Measurements from ENCODE around the gene COLGALT1.
"Not testable (repeated sequence)": the region's sequence is repeated elsewhere in the genome, so short reads cannot be mapped to it uniquely, and the experiment has no call there.

The COLGALT1 gene

GRCh38 chr19:17542042-17542441, 13.4 kb upstream of the COLGALT1 start:
- H3K36me3 ChIP-seq (ENCODE audit: insufficient read depth, insufficient read length, low read length): no peaks in the 10 kb centered on the region
- DNase-seq (ENCODE audit: low read depth, low spot score): no peak
- TF ChIP-seq YY1 (IDR thresholded peaks at IDR 0.05; ENCODE audit: insufficient read depth, insufficient read length) (no peak), ZNF274 (IDR thresholded peaks at IDR 0.05; ENCODE audit: low read depth, low read length) (no peak), SUZ12 (IDR thresholded peaks at IDR 0.05; ENCODE audit: extremely low read depth, insufficient read depth, insufficient read length) (no peak)
- no peak overlapping the region for H3K4me3 ChIP-seq (ENCODE audit: insufficient read length, low read depth)
- peaks cover 13% of the 10 kb centered on the region for H3K4me1 ChIP-seq (ENCODE audit: insufficient read depth, insufficient read length)
- no peaks in the 10 kb centered on the region for H3K27me3 ChIP-seq (ENCODE audit: insufficient read depth, insufficient read length)
- no peaks in the 10 kb centered on the region for H3K9me3 ChIP-seq (ENCODE audit: insufficient read depth, low read length)
- H3K9ac ChIP-seq (ENCODE audit: insufficient read length, low read depth): no peak overlapping the region

DNA sequence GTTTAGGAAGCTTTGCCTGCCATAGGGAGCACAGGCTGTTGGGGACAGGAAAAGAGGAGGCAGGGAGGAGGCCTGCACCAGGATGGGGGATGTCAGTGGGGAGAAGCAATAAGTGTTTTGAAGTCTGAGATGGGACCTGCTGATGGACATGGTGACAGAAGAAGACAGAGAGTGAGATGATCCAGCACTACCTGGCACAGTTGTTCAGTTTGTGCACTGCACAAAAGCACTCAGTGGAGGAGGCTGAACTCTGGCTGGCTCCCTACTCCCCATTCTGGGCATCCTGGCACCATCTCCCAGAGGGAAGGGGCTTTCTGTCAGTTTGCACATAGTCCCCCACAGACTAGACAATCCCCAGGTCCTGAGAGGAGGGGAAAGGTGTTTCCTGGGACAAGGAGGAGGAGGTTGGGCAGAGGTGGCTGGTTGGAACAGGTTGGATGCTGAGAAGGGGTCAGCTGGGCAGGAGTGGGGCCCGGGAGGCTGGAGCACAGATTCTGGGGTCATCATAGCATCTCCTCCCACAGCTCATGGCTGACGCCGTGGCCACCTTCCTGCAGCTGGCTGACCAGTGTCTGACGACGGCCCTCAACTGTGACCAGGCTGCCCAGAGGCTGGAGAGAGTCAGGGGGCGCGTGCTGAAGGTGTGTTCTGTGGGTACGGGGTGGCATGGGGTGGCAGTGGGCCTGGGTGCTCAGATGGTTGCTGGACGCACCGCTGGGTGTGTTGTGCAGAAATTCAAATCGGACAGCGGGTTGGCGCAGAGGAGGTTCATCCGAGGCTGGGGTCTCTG, 12.5 kb upstream of the COLGALT1 start:
- no peaks in the 10 kb centered on the region for H3K9me3 ChIP-seq (ENCODE audit: insufficient read depth, low read length)
- TF ChIP-seq YY1 (IDR thresholded peaks at IDR 0.05; ENCODE audit: insufficient read depth, insufficient read length) (no peak), SUZ12 (IDR thresholded peaks at IDR 0.05; ENCODE audit: extremely low read depth, insufficient read depth, insufficient read length) (no peak), ZNF274 (IDR thresholded peaks at IDR 0.05; ENCODE audit: low read depth, low read length) (no peak)
- peaks cover 13% of the 10 kb centered on the region for H3K4me1 ChIP-seq (ENCODE audit: insufficient read depth, insufficient read length)
- no peak overlapping the region for H3K9ac ChIP-seq (ENCODE audit: insufficient read length, low read depth)
- DNase-seq (ENCODE audit: low read depth, low spot score): no peak
- H3K27me3 ChIP-seq (ENCODE audit: insufficient read depth, insufficient read length): no peaks in the 10 kb centered on the region
- no peaks in the 10 kb centered on the region for H3K36me3 ChIP-seq (ENCODE audit: insufficient read depth, insufficient read length, low read length)
- H3K4me3 ChIP-seq (ENCODE audit: insufficient read length, low read depth): no peak overlapping the region

DNA sequence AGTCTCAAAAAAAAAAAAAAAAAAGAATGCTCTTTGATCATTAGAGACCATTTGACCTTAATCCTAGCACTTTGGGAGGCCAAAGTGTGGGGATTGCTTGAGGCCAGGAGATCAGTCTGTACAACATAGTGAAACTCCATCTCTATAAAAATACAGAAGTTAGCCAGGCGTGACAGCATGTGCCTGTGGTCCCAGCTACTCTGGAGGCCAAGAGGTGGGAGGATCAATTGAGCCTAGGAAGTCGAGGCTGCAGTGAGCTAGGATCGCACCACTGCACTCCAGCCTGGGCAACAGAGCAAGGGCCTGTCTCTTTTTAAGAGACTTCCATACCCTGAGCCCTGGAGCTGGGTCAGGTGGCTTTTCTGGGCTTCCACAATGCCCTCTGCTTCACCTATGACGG, 11.5 kb upstream of the COLGALT1 start:
- Histone ChIP-seq H3K9ac (ENCODE audit: insufficient read length, low read depth) (no peak overlapping the region), H3K9me3 (ENCODE audit: insufficient read depth, low read length) (no peaks in the 10 kb centered on the region), H3K27me3 (ENCODE audit: insufficient read depth, insufficient read length) (no peaks in the 10 kb centered on the region), H3K4me1 (ENCODE audit: insufficient read depth, insufficient read length) (peaks cover 11% of the 10 kb centered on the region), H3K36me3 (ENCODE audit: insufficient read depth, insufficient read length, low read length) (no peaks in the 10 kb centered on the region), H3K4me3 (ENCODE audit: insufficient read length, low read depth) (no peak overlapping the region)
- no peak for TF ChIP-seq YY1 (IDR thresholded peaks at IDR 0.05; ENCODE audit: insufficient read depth, insufficient read length)
- TF ChIP-seq ZNF274 (IDR thresholded peaks at IDR 0.05; ENCODE audit: low read depth, low read length): no peak
- TF ChIP-seq SUZ12 (IDR thresholded peaks at IDR 0.05; ENCODE audit: extremely low read depth, insufficient read depth, insufficient read length): no peak
- DNase-seq (ENCODE audit: low read depth, low spot score): no peak

DNA sequence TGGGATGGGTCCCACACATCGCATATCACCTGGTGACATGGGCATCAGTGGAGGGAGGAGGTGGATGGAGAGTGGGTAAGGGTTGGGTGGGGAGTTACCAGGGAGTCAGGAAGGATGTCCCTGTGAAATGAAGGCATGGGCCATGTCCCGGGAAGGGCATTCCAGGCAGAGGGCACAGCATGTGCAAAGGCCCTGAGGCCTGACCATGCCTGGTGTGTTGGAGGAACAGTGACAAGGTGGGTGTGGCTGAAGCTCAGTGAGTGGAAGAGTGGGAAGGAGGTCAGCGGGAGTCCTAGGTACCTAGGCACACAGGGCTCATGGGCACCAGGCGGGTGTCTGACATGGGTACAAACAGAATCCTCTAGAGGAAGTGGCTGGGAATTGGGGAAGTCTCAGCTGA, 11.0 kb upstream of the COLGALT1 start:
- no peak overlapping the region for H3K9ac ChIP-seq (ENCODE audit: insufficient read length, low read depth)
- peaks cover 10% of the 10 kb centered on the region for H3K4me1 ChIP-seq (ENCODE audit: insufficient read depth, insufficient read length)
- H3K36me3 ChIP-seq (ENCODE audit: insufficient read depth, insufficient read length, low read length): no peaks in the 10 kb centered on the region
- no peaks in the 10 kb centered on the region for H3K27me3 ChIP-seq (ENCODE audit: insufficient read depth, insufficient read length)
- no peak for TF ChIP-seq YY1 (IDR thresholded peaks at IDR 0.05; ENCODE audit: insufficient read depth, insufficient read length)
- no peak for TF ChIP-seq ZNF274 (IDR thresholded peaks at IDR 0.05; ENCODE audit: low read depth, low read length)
- no peak for TF ChIP-seq SUZ12 (IDR thresholded peaks at IDR 0.05; ENCODE audit: extremely low read depth, insufficient read depth, insufficient read length)
- H3K4me3 ChIP-seq (ENCODE audit: insufficient read length, low read depth): no peak overlapping the region
- no peaks in the 10 kb centered on the region; the same call in 1 of the 2 replicates for H3K9me3 ChIP-seq (ENCODE audit: insufficient read depth, low read length)
- no peak for DNase-seq (ENCODE audit: low read depth, low spot score)

- Histone ChIP-seq H3K4me3 (ENCODE audit: insufficient read length, low read depth) (no peak overlapping the region), H3K36me3 (ENCODE audit: insufficient read depth, insufficient read length, low read length) (no peaks in the 10 kb centered on the region), H3K4me1 (ENCODE audit: insufficient read depth, insufficient read length) (peaks cover 7% of the 10 kb centered on the region), H3K27me3 (ENCODE audit: insufficient read depth, insufficient read length) (no peaks in the 10 kb centered on the region), H3K9ac (ENCODE audit: insufficient read length, low read depth) (no peak overlapping the region), H3K9me3 (ENCODE audit: insufficient read depth, low read length) (no peaks in the 10 kb centered on the region; the same call in 1 of the 2 replicates)
- TF ChIP-seq YY1 (IDR thresholded peaks at IDR 0.05; ENCODE audit: insufficient read depth, insufficient read length) (no peak), ZNF274 (IDR thresholded peaks at IDR 0.05; ENCODE audit: low read depth, low read length) (no peak), SUZ12 (IDR thresholded peaks at IDR 0.05; ENCODE audit: extremely low read depth, insufficient read depth, insufficient read length) (no peak)
- DNase-seq (ENCODE audit: low read depth, low spot score): no peak
These were observed 7.3 kb upstream of the COLGALT1 start for GRCh38 chr19:17548145-17548544.

DNA sequence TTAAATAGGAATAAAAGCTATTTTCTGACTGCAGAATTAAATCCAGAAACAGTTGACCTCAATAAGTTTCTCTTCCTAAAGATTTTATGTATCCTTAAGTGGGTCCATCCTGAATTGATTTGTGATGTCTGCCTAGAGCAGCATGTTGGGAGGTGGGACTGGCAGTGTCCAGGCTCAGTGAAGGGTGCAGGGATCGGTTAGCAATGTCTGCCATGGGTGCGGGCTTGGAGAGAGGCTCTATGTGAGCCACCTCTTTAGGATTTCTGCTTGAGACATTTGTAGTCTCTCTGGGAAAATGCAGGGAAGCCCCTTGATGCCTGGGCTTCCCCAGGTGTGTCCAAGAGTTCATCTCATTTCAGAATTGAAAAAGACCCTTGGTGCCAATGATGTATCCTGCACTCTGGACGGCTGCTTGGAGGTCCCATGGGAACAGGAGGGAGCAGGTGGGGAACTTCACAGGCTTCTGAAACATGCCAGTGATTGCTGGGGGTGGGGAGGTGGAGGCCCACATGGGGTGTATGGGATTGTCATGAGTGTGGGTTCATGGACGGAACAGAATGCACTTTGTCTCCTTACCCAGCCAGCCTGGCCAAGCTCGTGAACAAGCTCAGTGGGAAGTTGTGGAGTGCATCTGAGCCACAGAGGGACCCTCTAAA, 6.2 kb upstream of the COLGALT1 start:
- Histone ChIP-seq H3K4me1 (ENCODE audit: insufficient read depth, insufficient read length) (peaks cover 7% of the 10 kb centered on the region), H3K36me3 (ENCODE audit: insufficient read depth, insufficient read length, low read length) (no peaks in the 10 kb centered on the region), H3K9ac (ENCODE audit: insufficient read length, low read depth) (no peak overlapping the region), H3K9me3 (ENCODE audit: insufficient read depth, low read length) (no peaks in the 10 kb centered on the region; the same call in 1 of the 2 replicates), H3K4me3 (ENCODE audit: insufficient read length, low read depth) (no peak overlapping the region), H3K27me3 (ENCODE audit: insufficient read depth, insufficient read length) (no peaks in the 10 kb centered on the region)
- TF ChIP-seq YY1 (IDR thresholded peaks at IDR 0.05; ENCODE audit: insufficient read depth, insufficient read length) (no peak), ZNF274 (IDR thresholded peaks at IDR 0.05; ENCODE audit: low read depth, low read length) (no peak), SUZ12 (IDR thresholded peaks at IDR 0.05; ENCODE audit: extremely low read depth, insufficient read depth, insufficient read length) (no peak)
- no peak for DNase-seq (ENCODE audit: low read depth, low spot score)

GRCh38 chr19:17550076-17550667, 5.3 kb upstream of the COLGALT1 start:
- H3K27me3 ChIP-seq (ENCODE audit: insufficient read depth, insufficient read length): no peaks in the 10 kb centered on the region
- no peak for TF ChIP-seq ZNF274 (IDR thresholded peaks at IDR 0.05; ENCODE audit: low read depth, low read length)
- TF ChIP-seq SUZ12 (IDR thresholded peaks at IDR 0.05; ENCODE audit: extremely low read depth, insufficient read depth, insufficient read length): no peak
- no peak for TF ChIP-seq YY1 (IDR thresholded peaks at IDR 0.05; ENCODE audit: insufficient read depth, insufficient read length)
- no peak overlapping the region for H3K9ac ChIP-seq (ENCODE audit: insufficient read length, low read depth)
- H3K9me3 ChIP-seq (ENCODE audit: insufficient read depth, low read length): no peaks in the 10 kb centered on the region; the same call in 1 of the 2 replicates
- no peak overlapping the region for H3K4me3 ChIP-seq (ENCODE audit: insufficient read length, low read depth)
- no peak for DNase-seq (ENCODE audit: low read depth, low spot score)
- no peaks in the 10 kb centered on the region for H3K36me3 ChIP-seq (ENCODE audit: insufficient read depth, insufficient read length, low read length)
- peaks cover 7% of the 10 kb centered on the region for H3K4me1 ChIP-seq (ENCODE audit: insufficient read depth, insufficient read length)

- not testable (repeated sequence) for H3K4me1 ChIP-seq (ENCODE audit: insufficient read depth, insufficient read length); H3K9me3 ChIP-seq (ENCODE audit: insufficient read depth, low read length); H3K4me3 ChIP-seq (ENCODE audit: insufficient read length, low read depth); H3K27me3 ChIP-seq (ENCODE audit: insufficient read depth, insufficient read length); H3K36me3 ChIP-seq (ENCODE audit: insufficient read depth, insufficient read length, low read length); DNase-seq (ENCODE audit: low read depth, low spot score); H3K9ac ChIP-seq (ENCODE audit: insufficient read length, low read depth)
These were observed 2.7 kb upstream of the COLGALT1 start for GRCh38 chr19:17552735-17553134.

Data from NT2/D1 (cell line).